NCI-H345 treated with DMSO at 0.1 percent for 48 hours (cell line): ENCODE measurements around the gene SMIM38.
"Not testable (repeated sequence)": the region's sequence is repeated elsewhere in the genome, so short reads cannot be mapped to it uniquely, and the experiment has no call there.

Experiments used
- DNase-seq: peaks from one replicate; lab custom pipeline; 2025; ENCODE audit not compliant: unreplicated experiment; lab: John Stamatoyannopoulos, UW

The SMIM38 gene

DNA sequence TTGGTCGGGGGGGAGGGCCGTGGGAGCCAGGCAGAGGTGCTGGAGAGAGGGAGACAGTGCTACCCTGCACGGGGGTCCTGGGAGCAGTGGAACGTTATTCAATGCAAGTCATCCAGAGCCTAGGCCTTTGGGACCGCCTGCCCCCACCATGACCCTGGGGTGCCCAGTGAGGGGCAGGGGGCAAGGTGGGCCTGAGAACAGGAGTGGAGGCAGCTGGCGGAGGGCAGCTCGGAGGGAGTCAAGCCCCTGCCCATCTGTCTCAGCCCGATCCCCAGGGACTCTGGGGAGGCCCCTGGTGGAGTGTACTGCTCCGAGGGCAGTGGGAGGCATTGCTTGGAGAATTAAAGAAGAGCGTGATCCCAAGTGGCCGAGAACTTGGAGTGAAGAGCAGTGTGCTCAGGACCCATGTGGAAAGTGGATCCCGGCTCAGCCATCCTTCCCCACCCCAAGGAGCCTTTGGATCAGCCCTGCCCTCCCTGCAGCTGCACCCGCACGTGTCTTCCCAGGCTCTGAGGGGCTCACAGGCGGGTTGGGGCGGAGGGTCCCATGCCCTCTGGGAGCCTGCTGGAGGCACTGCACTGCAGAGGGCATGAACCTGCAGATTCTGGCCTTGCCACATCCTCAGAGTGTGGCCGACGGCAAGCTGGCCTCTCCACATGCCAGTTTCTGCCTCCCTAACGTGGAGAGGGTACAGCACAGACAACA lies 34.0 kb upstream of the SMIM38 start:
- no peak for DNase-seq

DNA sequence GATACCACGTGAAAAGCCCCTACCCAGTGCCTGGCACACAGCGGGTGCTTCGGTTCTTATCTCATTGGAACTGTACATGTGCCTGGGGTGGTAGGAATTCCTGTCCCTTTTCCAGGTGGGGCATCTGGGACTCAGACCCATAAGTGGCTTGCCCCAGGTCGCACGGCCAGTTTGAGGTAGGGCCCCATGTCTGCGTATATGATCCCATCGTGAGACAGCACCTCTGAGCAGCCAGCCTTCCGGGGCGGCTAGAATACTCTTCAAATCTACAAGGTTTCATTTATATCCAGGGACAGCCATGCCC lies 33.5 kb upstream of the SMIM38 start:
- DNase-seq = no peak

DNA sequence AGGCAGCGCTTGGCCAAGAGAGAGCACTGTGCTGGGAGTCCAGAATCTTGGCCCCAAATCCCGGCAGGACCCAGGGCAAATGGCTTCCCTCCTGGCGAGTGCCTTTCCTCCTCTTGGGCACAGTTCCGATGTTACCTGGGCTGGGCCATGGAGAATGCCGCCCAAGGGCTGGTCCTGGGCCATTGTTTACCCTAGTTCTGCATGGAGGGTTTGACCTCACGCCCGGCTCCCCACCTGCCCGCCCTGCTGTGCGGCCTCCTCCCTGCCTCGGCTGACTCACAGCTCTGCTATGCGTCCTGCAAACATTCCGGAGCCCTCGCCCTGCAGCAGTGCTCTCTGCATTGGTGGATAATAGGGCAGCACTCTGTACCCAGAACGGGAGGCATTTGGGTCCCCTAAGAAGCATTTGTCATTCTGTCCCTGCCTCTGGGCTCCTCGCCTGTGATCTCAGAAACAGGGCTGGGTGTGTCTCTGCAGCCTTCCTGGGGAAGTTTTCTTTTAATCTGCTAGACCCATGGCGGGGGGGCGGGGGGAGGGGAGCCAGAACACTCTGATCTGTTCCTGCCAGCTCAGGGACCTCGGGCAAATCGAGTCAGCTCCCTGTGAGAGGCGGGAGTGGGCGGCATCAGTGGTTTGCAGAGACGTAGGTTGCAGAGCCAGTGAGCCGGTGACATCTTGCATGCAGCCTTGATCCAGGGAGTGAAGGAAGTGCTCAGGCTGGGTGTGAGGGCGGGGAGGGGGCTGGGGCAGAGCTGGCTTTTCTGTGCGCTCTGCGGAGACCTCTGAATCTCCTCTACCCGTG lies 32.9 kb upstream of the SMIM38 start:
- DNase-seq = no peak

DNA sequence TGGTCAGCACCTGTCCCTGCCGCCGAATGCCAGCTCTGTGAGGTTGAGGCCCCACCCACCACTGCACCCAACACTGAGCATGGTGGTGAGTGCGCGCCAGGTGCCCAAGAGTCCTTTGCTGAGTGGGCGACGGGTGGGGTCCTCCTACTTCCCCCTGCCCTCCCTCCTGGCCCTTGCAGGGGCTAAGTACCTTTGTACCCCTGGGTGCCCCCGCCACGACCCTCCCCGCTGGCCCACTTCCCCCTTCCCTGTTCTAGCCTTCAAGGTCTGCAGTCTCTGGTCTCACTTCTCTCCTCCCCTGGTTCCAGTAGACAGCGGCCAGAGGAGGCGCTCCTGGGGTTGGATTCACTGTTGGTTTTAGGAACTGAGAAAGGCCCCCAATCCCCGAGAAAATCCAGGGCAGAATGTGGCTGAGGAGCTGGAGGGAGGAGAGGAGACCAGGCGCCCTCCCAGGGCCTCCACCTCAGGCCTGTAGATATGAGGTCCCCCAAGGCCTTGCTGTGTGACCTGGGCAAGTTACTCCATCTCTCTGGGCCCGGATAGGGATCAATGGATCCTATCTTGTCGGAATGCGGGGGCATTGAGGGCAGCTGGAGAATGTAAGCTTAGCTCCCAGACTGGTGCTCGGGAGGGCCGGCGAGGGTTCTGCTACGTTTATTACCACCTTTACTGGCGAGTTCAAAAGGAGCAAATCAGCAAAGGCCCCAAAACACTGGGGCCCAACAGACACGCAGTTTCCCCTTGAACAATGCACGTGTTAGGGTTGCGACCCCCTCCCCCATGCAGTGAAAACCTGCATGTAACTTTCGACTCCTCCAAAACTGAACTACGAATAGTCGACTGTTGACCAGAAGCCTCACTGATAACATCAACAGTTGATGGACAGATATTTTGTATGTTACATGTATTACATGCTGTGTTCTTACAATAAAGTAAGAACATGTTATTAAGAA lies 31.9 kb upstream of the SMIM38 start:
- no peak for DNase-seq

DNA sequence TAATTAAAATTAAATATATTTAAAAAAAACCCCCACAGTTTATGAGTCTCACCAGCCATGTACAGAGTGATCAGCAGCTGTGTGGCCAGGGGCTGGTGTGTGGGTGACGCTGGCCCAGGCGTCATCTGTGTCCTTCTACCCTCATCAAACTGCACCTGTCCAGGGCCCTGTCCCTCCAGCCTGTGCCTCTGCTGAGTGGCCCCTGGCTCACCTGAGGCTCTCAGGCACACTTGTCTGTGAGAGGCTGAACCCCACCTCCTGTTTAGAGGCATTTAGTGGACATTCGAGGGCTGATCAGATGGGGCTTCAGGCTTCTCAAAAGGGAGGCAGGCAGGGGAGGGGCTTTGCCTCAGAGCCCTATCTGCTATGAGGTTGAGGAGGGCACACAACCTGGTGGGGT lies 29.9 kb upstream of the SMIM38 start:
- DNase-seq = no peak

DNA sequence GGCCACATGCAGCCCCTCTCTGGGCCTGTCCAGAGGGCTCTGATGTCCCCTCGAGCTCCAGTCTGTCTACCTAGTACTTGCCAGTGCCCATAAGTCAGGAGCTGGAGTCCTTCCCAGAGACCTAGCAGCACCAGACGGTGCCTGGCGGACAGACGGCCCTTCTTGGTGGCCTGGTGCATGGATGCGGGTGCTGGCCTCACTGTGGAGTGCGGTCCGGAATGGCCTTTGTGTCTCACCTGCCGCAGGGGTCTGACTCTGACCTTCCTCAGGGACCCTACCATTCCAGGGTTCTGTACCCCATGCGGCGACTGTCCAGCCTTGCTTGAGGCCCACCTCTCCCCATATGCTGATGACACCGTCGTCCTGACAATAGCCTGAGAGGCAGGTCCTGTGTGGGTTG lies 29.4 kb upstream of the SMIM38 start:
- DNase-seq = no peak

DNA sequence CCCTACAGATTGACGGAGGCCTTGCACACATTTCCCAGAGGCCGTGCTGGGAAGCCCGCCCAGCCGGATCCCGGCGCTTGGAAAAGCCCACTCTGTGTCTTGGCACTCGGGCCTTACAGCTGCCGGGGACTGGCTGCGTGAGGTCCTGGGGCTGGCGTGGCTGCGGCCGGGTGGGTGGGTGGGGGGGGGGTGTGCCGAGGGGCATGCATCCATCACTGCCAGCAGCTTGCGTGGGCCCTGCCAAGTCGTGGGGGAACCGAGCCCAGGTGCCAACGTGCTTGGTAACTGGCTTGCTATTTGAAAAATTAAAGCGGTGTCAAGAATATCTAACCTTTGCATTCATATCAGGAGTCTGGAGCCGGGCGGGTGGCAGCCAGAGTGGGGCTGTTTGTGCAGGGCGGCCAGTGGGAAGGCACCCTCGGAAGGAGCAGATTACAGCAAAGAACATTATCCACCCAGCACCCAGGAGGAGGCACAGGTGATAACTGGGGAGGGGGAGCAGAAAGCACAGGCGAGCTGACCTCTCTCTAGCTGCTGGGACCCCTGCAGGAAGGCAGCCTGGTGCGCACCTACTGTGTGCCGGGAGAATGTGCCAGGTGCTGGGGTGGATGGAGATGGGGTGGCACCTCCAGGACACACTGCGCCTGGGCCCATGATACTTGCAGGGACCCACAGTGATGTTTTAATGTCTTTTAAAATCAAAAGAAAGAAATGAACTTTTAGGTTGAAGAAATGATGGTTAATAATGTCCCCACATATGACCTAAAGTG lies 28.5 kb upstream of the SMIM38 start:
- DNase-seq = no peak

DNA sequence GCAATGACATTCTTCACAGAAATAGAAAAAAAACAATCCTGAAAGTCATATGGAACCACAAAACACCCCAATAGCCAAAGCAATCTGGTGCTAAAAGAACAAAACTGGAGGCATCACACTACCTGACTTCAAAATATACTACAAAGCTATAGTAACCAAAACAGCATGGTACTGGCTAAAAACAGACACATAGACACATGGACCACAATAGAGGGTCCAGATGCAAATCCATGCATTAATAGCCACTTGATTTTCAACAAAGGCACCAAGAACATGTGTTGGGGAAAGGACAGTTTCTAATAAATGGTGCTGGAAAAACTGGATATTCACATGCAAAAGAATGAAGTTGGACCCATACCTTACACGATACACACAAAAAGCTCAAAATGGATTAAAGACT lies 27.9 kb upstream of the SMIM38 start:
- no peak for DNase-seq

DNA sequence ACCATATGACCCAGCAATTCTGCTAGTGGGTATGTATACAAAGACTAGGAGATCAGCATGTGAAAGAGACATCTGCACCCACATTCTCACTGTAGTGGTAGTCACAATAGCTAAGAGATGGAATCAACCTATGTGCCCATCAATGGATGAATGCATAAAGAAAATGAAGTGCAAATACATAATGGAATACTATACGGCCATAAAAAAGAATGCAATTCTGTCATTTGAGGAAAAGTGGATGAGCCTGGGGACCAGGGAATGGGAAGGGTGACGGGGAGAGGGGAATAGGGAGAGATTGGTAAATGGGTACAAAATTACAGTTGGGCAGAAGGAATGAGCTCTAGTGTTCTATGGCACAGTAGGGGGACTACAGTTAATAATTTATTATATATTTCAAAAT lies 26.7 kb upstream of the SMIM38 start:
- no peak for DNase-seq

DNA sequence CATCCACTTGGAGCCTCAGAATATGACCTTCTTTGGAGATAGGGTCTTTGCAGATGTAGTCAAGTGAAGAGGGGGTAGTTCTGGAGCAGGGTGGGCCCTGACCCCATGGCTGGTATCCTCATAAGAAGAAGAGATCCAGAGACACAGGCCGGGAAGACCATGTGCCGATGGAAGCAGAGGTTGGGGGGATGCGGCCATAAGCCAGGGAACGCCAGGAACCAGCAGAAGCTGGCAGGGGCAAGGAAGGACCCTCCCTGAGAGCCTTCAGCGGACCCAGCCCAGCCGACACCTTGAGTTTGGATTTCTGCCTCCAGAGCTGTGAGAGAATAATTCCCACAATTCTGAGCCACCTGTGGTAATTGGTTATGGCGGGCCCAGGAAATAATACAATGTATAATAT lies 26.1 kb upstream of the SMIM38 start:
- no peak for DNase-seq

DNA sequence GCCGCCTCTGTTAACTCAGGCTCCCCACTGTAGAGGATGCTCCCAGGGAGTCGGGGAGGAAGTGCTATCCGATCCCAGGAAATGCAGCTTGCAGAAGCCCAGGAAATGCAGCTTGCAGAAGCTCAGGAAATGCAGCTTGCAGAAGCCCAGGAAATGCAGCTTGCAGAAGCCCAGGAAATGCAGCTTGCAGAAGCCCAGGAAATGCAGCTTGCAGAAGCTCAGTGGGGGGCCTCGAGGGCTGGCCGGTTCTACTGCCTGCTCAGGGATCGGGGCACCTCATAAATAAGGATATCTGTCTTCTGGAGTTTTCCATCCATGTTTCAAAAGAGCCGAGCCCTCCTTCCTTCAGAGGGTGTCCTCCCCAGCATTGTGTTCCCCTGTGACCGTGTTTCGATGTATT lies 25.1 kb upstream of the SMIM38 start:
- DNase-seq = no peak

DNA sequence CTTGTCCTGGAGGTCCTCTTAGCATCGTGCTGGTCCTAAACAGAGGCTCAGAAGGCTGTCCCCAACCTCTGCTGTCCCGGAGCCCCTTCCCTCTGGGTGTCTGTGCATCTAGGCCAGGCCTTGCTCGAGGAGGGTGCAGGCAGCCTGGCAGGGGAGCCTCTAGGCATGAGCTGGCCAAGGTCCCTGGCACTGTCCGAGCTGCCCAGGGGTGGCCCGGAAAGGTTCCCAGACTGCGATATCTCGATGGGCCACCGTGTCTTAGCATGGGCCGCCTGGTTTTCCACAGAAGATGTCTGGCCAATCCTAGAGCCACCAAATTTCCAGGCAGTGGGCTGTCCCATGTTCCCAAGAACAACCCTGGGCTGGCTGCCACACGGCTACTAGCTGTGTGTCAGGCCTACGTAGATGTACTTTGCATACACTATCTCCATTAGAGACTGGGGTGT lies 24.6 kb upstream of the SMIM38 start:
- no peak for DNase-seq

DNA sequence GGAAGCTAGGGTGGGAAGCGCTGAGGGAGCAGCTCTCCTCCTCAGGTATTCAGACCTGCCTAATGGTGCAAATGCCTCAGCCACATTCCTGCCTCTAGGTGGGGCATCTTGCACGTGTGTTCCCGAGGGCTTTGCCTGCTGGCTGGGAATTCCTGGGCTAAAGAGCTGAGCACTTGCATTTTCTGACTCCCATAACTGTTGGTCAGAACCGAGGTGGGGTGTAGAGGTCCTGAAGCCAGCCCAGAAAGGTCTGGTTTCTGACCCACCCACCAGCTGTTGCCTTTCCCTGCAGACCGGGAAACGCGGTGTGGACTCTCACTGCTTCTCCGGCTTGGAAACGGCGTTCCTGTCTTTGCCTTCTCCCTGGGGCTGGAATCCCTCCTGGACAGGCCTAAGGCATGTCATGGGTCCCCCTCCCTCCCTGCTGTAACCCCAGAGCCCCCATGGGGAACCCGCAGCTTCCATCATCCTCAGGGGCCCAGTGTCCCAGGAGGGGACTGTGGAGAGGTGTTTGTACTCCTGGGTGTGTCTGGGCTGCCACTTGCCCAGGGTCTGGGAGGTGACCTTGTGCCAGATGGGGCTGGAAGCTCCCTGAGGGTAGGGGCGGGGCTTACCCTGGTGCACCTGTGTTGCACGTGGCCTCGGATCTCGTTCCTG lies 24.0 kb upstream of the SMIM38 start:
- DNase-seq = peak; percentile 8

DNA sequence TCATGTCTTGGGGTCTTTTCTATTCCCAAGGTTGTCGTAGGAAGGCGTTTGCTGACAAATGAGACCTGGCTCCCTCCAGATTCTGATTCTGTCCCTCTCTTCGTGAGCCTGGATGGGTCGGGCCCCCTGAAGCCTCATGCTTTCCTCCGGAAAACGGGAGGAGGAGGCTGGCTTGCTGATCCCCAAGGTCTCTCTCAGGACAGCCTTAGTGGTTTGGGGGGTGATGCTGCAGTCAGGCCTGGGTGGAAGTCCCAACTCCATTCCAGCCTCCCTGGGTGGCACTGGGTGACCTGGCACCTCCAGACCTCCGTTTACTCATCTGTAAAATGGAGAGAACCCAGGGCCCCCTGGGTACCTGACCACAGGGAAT lies 23.4 kb upstream of the SMIM38 start:
- DNase-seq = no peak

DNA sequence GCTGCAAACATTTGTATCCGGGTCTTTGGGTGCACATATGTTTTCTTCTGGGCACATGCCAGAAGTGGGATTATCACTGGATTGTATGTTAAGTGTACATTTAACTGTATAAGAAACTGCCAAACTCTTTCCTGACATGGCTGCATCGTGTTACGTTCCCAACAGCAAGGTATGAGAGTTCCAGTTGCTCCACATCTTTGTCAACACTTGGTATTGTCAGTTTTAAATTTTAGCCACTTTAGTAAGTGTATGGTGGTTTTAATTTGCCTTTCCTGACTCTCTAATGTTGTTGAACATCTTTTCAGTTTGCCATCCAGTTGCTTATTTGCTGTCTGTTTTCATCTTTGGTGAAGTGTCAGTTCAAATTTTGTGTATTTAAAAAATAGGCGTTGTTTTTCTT lies 22.5 kb upstream of the SMIM38 start:
- no peak for DNase-seq

DNA sequence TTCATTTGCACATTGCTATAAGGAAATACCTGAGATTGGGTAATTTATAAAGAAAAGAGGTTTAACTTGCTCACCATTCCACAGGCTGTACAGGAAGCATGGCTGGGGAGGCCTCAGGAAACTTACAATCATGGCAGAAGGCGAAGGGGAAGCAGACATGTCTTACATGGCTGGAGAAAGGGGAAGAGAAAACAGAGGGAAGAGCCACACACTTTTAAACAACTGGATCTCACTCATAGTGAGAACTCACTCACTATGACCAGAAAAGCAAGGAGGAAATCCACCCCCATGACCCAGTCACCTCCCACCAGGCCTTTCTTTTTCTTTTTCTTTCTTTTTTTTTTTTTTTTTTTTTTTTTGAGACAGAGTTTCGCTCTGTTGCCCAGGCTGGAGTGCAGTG lies 21.6 kb upstream of the SMIM38 start:
- DNase-seq = not testable (repeated sequence)

DNA sequence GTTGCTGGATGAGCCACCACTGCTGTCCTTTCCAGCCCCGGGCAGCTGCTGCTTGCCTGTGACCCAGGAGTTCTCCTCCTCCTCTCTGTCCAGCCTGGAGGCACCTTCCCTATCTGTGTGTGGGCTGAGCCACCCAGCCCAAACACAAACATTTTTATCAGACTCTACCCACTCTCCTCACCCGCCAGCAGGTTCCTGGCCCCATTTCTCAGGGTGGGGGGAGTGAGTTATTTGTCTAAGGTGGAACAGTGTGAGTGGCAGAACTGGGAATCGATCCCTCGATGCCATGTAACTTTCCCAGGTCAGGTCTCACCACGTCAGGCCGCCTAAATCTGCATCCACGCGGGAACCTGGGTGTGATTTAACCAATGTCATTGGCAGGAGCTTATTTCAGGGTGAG lies 20.8 kb upstream of the SMIM38 start:
- no peak for DNase-seq

DNA sequence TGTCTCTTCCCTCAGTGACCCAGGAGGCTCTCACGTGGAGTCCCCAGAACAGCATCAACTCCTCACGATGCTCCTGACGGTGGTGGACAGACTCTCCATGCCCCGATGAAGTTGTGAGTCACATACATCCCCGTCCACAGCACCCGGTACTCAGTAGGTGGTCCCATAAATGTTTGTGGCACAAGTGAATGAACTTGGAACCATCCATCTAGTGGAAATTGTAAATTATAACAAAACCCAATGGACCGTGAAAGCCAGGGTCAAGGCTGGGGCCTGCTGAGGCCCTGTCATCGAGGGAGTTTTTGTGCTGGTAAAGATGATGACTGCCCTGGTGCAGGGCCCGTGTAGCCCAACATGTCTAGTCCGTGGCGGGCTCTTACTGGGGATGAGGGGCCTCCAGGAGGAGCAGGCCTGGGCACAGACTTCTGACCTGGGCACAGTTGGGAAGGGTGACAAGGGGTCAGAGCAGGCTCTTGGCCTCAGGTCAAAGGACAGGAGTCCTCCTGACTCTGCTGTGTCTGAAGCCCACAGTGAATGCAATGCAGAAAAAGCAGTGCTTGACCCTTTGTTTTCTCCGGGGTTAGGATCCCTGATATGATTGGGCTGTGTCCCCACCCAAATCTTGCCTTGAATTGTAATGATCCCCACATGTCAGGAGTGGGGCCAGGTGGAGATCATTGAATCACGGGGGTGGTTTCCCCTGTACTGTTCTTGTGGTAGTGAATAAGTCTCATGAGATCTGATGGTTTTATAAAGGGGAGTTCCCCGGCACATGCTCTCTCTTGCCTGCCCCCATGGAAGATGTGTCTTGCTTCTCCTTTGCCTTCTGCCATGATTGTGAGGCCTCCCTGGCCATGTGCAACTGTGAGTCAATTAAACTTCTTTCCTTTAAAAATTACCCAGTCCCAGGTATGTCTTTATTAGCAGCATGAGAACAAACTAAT lies 20.0 kb upstream of the SMIM38 start:
- no peak for DNase-seq

DNA sequence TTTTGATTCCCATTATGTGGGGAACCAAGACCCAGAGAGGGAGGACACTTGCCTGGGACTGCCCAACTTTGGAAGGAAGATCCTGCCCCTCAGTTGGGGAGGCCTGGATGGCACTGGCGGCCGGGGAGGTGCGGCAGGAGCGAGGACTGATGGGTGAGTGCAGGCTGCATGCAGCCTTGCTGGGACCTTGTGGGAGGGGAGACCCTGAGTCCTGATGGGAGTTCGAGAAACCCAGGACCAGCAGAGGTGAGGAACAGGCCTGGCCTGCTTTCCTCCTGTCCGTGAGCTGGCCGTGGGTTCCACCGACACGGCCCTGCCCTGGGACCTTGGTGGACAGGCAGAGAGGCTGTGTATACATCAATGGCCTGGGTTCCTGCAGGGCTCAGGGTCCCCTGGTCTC lies 19.3 kb upstream of the SMIM38 start:
- no peak for DNase-seq
